Measurements from ENCODE around the gene CACNA2D1.

GRCh38 chr7:82146491-82146890 is 297.1 kb downstream of the CACNA2D1 start:
- TF ChIP-seq CTCF (IDR thresholded peaks at IDR 0.05) (no peak), POLR2A (IDR thresholded peaks at IDR 0.05) (no peak), EP300 (IDR thresholded peaks at IDR 0.05) (no peak)
